Hematopoietic multipotent progenitor cell treated with erythropoietin and hydrocortisone succinate and interleukin-3 and kit ligand, for 15 days (in vitro differentiated cells): ENCODE data around the gene TMEM121.
"Not testable (repeated sequence)": the region's sequence is repeated elsewhere in the genome, so short reads cannot be mapped to it uniquely, and the experiment has no call there.

Experiments used
- DNase-seq: peaks from one replicate; pipeline ENCODE4 v3.0.0-alpha.2; 2015; ENCODE audit warnings: low spot score

The TMEM121 gene

GRCh38 chr14:105570482-105570881 lies 44.1 kb downstream of the TMEM121 start:
- DNase-seq = no peak

- not testable (repeated sequence) for DNase-seq
Observed at GRCh38 chr14:105571181-105571951, 45.0 kb downstream of the TMEM121 start.

GRCh38 chr14:105572063-105572462 lies 45.7 kb downstream of the TMEM121 start:
- not testable (repeated sequence) for DNase-seq

GRCh38 chr14:105573841-105574240 lies 47.5 kb downstream of the TMEM121 start:
- DNase-seq = not testable (repeated sequence)

- DNase-seq = not testable (repeated sequence)
Observed at GRCh38 chr14:105574411-105574810, 48.0 kb downstream of the TMEM121 start.

GRCh38 chr14:105575016-105575700 lies 48.8 kb downstream of the TMEM121 start:
- DNase-seq = not testable (repeated sequence)

GRCh38 chr14:105576525-105577088 lies 50.2 kb downstream of the TMEM121 start:
- DNase-seq = no peak

GRCh38 chr14:105577314-105577861 lies 51.0 kb downstream of the TMEM121 start:
- DNase-seq = no peak

GRCh38 chr14:105578070-105578469 lies 51.7 kb downstream of the TMEM121 start:
- no peak for DNase-seq

- not testable (repeated sequence) for DNase-seq
Observed at GRCh38 chr14:105579221-105579620, 52.8 kb downstream of the TMEM121 start.
